ENCODE data around the gene SLC1A6. TPM values are rescaled to one million over a fixed set of nuclear protein-coding genes. Genes with fewer than 3 reads are reported as not detected.

SLC1A6 gene
- total RNA-seq, 2 experiments from 2014 or later, result not detected

DNA sequence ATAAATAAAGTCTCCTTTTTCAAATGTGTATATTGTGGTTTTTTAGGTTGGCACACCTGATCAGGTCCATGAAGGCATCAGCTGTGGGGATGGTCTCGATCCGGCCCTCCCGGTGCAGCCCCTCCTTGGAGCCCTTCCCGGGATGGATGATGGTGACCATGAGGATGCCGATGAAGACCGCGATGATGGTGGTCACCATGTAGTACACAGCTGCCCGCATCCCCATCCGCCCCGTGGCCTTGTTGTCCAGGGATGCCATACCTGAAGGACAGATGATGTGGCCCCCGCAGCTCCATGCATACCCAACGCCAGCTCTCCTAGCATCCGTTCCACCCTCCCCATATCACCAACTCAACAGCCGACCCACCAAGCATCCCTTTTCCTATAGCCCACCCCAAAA lies 11.4 kb downstream of the SLC1A6 start:
- no peak for ATAC-seq (ENCODE audit: poor library complexity)
- H3K36me3 ChIP-seq (ENCODE audit: insufficient read depth, low read length), result no peaks in the 10 kb centered on the region
- H3K4me1 ChIP-seq (ENCODE audit: insufficient read depth, low read length), result no peaks in the 10 kb centered on the region
- Mint-ChIP-seq H3K9me3 (peaks cover 3% of the 10 kb centered on the region), H3K4me3 (no peak overlapping the region), H3K27ac (no peak overlapping the region), H3K4me1 (ENCODE audit: low read depth) (no peaks in the 10 kb centered on the region), H3K36me3 (ENCODE audit: low read depth) (no peaks in the 10 kb centered on the region), H3K27me3 (peaks cover 27% of the 10 kb centered on the region)
- no peak for TF ChIP-seq CTCF (IDR thresholded peaks at IDR 0.05)
- H3K4me3 ChIP-seq (ENCODE audit: low read length), result no peak overlapping the region
- POLR2A ChIA-PET, result no interaction called here
- CTCF ChIA-PET, result no interaction called here
- no peaks in the 10 kb centered on the region for H3K27me3 ChIP-seq (ENCODE audit: control insufficient read depth in 1 of 2, insufficient read depth in 2 of 2, low read length in 2 of 2)
- intact Hi-C loops (cut with DNase I, micrococcal nuclease), result no loop called here
- H3K27ac ChIP-seq (ENCODE audit: low read depth in 1 of 2, low read length in 2 of 2), result no peak overlapping the region
- peaks cover 0 to 4% of the 10 kb centered on the region in 2 experiments for H3K9me3 ChIP-seq (ENCODE audit: control insufficient read depth in 1 of 2, insufficient read depth in 1 of 2, low read length in 2 of 2)
- no peak for DNase-seq

GRCh38 chr19:14961956-14962685 lies 17.5 kb downstream of the SLC1A6 start:
- POLR2A ChIA-PET, result no interaction called here
- Mint-ChIP-seq H3K4me1 (ENCODE audit: low read depth) (no peaks in the 10 kb centered on the region), H3K27ac (no peak overlapping the region), H3K36me3 (ENCODE audit: low read depth) (no peaks in the 10 kb centered on the region), H3K9me3 (peaks cover 15% of the 10 kb centered on the region), H3K27me3 (peaks cover 10% of the 10 kb centered on the region), H3K4me3 (no peak overlapping the region)
- intact Hi-C loops (cut with DNase I, micrococcal nuclease), result no loop called here
- H3K4me3 ChIP-seq (ENCODE audit: low read length), result no peak overlapping the region
- no peak for TF ChIP-seq CTCF (IDR thresholded peaks at IDR 0.05)
- no peaks in the 10 kb centered on the region for H3K36me3 ChIP-seq (ENCODE audit: insufficient read depth, low read length)
- H3K4me1 ChIP-seq (ENCODE audit: insufficient read depth, low read length), result no peaks in the 10 kb centered on the region
- CTCF ChIA-PET, result no interaction called here
- ATAC-seq (ENCODE audit: poor library complexity) (no peak), DNase-seq (no peak)
- no peak overlapping the region for H3K27ac ChIP-seq (ENCODE audit: low read depth in 1 of 2, low read length in 2 of 2)
- H3K9me3 ChIP-seq (ENCODE audit: control insufficient read depth in 1 of 2, insufficient read depth in 1 of 2, low read length in 2 of 2), result peaks cover 18 to 30% of the 10 kb centered on the region in 2 experiments
- no peaks in the 10 kb centered on the region for H3K27me3 ChIP-seq (ENCODE audit: control insufficient read depth in 1 of 2, insufficient read depth in 2 of 2, low read length in 2 of 2)

DNA sequence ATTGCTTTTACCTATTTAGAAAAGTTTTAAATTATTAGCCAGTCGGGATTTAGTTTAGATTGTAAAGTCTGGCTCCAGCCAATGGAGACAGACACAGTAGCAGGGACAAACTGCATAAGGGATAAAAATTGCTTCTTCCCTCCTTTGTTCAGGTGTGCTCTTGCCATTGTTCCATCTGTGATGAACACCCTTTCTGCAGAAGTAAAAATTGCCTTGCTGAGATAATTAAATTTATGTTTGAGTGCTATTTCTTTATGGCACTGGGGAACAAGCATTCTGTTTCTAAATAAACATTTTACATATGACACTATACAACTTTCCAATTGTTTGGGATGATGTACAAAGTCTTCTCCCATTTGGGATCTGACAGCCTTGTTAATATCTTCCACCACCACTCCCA lies 20.4 kb downstream of the SLC1A6 start:
- H3K36me3 ChIP-seq (ENCODE audit: insufficient read depth, low read length), result no peaks in the 10 kb centered on the region
- ChIA-PET CTCF (no interaction called here), POLR2A (no interaction called here)
- no peak overlapping the region for H3K27ac ChIP-seq (ENCODE audit: low read depth in 1 of 2, low read length in 2 of 2)
- ATAC-seq (ENCODE audit: poor library complexity) (no peak), DNase-seq (no peak)
- Mint-ChIP-seq H3K4me1 (ENCODE audit: low read depth) (no peaks in the 10 kb centered on the region), H3K27me3 (peaks cover 19% of the 10 kb centered on the region), H3K36me3 (ENCODE audit: low read depth) (no peaks in the 10 kb centered on the region), H3K4me3 (no peak overlapping the region), H3K9me3 (peaks cover 19% of the 10 kb centered on the region), H3K27ac (no peak overlapping the region)
- H3K27me3 ChIP-seq (ENCODE audit: control insufficient read depth in 1 of 2, insufficient read depth in 2 of 2, low read length in 2 of 2), result no peaks in the 10 kb centered on the region
- no peak overlapping the region for H3K4me3 ChIP-seq (ENCODE audit: low read length)
- intact Hi-C loops (cut with DNase I, micrococcal nuclease), result no loop called here
- H3K4me1 ChIP-seq (ENCODE audit: insufficient read depth, low read length), result no peaks in the 10 kb centered on the region
- H3K9me3 ChIP-seq (ENCODE audit: control insufficient read depth in 1 of 2, insufficient read depth in 1 of 2, low read length in 2 of 2), result peaks cover 26 to 31% of the 10 kb centered on the region in 2 experiments
- TF ChIP-seq CTCF (IDR thresholded peaks at IDR 0.05), result no peak

Measured in CD4-positive, alpha-beta T cell (primary cell).